ENCODE results near the gene TULP1.

Gene TULP1

DNA sequence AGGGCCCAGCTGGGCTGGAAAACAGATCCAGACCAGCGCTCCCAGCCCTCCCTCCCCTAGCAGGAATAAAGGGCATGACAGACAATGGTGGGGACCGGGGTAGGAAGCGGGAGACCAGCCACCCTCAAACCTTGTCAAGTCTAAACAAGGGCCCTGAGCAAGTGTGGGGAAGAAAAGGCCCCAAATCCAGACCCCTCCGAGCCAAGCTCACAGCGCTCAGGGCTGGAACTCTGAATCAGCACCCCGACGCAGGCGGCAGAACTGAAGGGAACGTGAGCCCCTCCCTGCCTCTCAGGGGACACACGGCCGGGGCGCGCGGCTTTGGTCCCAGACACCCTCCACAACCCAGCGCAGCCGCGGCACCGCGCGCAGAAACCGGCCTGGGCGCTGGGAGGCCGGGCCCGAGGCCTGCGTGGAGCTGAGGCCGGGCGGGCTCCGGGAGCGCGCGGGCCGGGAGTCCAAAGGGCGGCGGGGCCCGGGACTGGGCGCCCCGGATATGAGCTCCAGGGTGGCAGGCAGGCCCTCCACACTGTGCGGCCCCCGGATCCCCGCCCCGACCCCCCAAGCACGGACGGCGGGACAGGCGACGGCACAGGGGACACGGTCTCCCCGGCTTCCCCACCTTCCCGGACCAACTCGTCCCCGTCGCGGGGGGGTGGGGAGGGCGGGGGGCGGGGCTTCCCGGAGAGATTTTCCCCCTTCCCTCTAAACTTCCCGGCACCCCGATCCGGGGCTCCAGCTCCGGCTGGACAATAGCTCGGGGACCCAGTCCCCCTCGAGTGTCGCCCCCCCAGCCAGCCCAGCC lies 16.5 kb downstream of the TULP1 start:
- DNase-seq: no peak

DNA sequence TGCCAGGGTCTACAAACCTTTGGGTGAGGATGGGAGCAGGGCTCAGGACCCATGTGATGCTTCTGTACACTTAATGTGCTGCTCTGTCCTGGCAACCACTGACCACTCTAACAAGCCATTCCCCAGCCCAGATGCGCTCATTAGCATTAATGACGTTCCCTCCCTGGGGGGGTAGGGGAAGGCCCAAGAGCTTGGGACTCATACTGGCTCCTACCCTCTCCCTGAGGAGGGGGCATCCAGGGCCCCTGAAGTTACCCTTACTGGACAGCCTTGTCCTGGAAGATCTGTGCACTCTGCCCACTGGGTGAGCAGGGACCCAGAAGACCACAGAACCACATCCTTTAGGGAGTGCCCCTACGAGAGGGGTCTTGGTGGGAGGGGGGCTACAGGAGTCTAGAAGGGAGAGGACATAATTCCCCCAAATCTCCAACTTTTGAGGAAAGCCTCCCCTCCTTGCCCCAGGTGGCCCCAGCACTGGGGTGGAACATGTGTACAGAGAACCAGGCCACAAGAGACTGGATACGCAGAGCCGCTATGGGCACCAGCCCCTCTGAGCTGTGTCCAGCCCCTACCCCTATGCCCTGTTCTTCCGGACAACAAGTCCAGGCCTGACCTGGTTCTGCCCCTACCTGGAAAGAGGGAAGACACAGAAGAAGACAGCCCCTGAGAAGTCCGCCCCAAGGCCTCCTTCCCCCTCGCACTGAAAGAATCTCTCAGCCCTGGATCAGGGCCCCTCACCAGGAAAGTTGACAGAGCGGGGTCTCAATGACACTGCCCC lies 17.2 kb downstream of the TULP1 start:
- no peak for DNase-seq

DNA sequence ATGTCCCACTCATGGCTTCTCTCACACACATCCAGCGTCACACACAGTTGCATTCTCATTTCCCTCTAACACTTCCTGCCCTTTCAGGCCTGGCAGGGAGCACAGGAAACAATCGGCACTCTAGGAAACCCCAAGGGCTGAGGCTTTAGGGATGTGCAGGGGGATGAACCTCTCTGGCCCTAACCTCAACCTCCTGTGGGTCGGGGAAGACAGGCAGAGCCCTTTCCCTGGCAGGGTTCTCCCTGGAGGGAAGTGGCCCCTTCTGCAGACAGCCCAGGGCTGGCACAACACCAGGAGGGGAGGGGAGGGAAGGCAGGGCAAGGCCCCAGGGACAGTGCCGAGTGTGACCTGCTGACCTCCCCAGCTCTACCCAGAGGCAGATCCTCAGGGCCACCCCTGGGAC lies 18.5 kb downstream of the TULP1 start:
- DNase-seq: no peak

DNA sequence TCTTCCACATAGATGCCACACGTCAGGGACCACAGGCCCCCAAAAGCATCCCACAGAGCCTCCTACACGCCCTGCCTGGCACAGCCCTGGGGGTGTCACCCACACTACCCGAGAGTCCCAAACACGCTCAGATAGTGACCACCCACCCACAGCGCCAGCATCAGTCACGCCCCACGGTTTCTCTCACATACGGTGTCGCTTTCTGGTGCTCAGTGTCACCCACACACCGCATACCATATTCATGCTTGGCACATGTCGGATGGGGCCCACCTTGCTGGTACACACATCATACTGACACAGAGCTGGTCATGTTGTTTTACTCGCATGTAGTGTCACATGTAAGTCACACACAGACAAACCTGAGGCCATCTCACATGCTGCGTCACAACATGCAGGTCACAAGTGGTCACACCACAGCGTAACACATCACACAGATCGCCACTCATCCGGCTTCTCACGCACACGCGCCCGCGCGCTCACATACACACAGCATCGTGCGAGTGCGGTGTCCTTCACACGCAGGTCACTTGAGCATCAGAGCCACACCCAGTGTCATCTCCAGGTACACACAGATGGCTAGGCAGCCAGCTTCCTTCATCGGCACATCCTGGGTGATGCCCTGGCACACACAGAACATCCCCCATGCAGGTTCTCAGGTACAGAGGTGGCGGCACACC lies 19.3 kb downstream of the TULP1 start:
- no peak for DNase-seq

DNA sequence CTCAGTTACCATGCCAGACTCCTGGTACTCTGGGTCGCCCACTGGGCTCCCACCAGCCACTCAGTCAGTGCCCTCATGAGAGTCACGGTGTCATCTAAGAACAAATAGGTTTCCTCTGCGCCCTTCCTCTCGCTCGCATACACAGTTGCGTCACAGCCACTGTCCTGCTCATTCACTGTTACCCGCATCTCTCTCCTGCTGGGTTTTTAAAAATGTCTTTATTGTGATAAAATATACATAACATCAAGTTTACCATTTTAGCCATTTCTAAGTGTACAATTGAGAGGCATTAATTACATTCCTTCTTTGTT lies 19.8 kb downstream of the TULP1 start:
- DNase-seq: no peak

DNA sequence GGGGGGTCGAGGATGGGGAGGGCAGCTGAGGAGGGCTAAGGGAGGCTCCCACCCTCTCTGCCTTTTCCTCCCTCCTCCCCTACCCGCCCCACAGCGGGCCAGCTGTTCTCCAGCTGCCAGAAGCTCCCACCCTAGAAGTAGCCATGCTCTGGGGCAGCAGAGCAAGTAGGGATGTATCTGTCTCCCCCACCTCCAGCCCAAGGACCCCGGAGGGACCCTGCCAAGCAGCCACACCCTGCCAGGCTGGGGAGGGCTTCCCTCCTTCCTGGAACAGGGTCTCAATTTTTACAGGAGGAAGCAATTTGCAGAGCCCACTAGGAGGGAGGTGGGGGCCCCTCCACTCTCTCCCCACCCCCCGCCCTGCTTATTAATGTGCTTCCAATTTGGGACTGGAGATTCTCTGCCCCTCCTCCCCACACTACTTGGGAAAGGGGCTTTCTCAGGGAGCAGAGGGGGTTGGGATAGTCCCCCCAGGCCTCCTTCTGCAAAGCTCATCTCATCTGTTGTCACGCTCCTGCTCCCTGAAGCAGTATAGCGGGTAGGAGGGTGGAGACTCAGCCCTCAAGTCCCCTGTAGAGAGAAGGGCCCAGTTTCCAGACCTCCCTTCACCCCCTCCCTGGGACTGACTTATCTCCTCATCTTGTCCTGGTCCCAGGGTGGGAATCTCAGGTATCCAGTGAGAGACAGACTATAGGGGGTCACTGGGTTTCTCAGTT lies 20.3 kb downstream of the TULP1 start:
- DNase-seq: no peak

DNA sequence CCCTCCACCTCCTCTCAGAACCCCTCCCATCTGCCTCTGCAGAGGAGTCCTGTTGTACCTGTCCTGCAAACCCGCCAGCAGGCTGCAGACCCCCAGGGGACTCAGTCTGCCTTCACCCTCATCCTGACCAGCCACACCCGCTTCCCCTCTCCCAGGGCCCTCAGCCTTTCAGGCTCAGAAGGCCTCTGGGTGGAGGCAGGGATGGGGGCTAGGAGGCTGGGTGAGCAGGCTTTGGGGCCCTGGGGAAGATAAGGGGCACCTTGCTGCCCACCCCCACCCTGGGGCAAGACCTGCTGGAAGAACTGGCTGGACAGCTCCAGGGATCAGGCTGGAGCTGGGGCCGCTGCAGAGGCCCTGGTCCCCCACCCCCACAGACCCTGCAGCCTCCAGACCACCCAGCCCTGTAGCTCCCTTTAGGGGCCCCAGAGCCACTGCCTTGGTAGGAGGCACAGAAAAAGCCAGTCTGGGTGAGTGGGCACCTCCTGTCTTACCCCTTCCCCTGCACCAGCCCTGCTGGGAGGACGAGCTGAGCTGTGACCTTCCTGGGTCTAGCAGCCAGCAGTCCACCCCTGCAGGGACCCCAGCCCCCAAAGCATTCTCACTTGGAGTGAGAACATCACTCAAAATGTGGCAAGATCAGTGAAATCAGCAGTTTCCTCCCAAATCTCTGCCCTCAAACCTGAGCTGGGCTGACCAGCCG lies 21.0 kb downstream of the TULP1 start:
- no peak for DNase-seq

DNA sequence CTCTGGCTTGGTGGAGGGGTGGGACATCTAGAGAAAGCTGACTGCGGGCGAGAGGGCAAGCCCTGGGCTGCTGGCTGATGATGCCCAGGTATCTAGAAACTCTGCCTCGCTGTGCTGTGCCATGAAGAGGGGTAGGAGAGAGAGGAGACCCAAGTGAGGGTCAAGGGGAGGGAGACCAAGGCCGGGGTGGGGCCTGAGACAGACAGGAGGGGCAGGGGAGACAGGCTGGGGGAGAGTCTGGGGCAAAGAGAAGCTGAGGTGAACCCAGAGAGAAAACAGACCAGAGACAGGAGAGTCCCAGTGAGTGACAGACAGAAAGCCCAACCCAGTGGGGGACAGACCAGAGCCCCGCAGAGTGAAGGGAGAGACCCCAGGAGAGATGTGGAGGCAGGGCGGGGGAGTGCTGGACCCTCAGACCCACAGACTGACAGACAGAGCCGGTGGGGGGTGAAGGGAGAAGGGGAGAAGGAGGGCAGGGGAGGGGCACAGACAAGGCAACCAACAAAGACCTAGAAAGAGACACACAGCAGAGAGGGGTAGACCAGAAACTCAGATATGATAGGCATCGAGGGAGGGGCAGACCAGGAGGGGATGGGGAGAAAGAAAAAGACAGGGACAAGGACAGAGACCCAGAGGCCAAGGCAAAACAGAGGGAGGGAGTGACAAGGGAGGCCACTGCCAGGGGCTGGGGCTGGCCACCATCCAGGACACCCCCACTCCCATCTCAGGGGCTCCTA lies 21.7 kb downstream of the TULP1 start:
- no peak for DNase-seq

DNA sequence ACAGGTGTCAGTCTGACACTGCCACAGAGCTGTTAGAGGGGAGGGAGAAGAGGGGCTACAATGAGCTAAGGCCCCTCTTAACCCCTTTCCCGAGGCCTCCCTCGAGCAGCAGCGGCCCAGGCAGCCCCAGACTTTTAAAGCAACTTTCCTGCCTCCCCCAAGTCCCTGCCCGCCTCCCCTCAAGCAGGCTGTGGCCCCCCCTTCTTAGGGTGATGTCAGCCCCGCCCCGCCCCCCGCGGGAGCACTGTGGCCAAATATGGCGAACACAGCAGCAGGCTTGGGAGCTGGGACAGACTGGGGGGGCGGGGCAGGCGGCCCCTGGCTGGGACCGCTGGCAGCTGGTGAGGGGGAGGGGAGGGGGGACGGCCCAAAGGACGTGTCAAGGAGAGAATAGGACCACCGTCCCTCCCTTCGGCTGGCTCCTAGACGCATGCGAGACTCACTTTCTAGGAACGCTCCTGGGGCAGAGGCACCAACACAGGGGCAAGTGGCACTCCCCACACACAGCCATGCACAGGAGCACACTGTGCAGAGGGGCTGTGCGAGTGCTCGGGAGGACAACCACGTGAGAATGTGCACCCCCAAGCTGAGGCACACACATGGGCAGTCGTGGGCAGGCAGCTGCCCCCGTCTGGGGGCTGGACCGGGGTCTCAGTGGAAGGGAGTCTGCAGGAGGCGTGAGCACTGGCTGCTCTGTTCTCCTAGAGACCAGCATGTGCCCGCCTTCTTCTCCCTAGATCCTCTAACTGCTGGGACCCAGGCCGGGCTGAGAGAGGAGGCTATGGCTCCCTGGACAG lies 22.5 kb downstream of the TULP1 start:
- DNase-seq: no peak

DNA sequence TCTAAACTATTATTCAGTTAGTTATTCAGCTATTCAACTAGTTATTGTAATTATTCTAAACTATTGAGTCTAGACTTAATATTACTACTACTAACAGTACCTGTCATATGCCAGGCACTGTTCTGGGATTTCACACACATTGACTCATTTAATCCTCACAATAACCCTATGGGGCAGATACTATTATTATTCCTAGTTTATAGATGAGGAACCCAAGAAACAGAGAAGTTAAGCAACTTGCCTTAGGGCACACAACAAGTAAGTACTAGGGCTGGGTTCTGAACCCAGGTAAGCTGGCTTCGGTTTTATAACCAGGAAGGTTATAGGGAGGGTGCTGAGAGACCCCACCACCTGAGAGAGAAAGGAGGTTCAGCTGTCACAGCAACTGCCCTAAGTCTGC lies 23.6 kb downstream of the TULP1 start:
- no peak for DNase-seq

DNA sequence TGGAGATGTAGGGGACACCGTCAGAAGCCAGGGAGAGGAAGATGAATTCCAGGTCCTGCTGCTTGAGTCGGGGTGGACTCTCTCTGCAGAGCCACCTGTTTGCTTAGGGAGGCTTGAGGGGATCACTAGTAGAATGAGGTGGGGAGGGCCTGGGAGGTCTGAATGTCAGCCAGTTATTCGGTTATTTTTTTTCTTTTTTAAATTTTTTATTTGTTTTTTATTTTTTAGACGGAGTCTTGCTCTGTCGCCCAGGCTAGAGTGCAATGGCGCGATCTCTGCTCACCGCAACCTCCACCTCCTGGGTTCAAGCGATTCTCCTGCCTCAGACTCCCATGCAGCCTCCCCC lies 24.2 kb downstream of the TULP1 start:
- no peak for DNase-seq

DNA sequence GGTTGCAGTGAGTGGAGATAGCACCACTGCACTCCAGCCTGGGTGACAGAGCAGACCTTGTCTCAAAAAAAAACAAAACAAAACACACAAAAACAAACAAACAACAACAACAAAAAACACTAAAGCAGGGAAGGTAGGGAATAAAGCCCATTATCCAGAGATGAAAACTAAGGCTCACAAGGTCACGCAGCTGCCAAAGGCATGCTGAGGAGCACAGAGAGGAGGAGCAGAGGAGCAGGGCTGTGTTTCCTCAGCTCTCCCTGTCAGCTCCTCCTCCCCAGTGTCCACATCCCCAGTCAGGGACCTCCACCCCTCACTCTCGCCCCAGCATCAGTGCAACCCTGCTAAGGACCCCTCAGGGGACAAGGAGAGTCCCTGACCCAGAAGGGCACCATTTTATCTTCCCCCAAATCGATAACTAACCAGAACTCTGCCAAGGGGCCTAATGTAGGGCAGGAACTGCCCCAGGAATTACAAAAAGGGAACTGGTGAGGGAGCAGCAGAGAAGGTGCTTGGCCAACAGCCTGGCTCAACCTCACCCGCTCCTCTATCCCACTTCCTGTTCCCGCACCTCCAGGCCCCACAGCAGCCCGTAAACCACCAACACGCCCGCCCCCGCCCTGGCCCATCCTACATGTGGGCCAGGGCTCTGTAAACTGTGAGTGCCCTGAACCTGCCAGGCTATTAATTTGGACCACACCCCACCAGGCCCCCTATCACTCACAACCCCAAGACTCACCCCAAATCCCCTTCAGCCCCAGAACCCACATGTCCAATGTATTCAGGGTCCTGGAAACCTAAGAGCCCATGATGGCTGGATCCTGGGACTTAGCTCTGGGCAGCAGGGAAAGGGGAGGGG lies 24.8 kb downstream of the TULP1 start:
- DNase-seq: no peak

DNA sequence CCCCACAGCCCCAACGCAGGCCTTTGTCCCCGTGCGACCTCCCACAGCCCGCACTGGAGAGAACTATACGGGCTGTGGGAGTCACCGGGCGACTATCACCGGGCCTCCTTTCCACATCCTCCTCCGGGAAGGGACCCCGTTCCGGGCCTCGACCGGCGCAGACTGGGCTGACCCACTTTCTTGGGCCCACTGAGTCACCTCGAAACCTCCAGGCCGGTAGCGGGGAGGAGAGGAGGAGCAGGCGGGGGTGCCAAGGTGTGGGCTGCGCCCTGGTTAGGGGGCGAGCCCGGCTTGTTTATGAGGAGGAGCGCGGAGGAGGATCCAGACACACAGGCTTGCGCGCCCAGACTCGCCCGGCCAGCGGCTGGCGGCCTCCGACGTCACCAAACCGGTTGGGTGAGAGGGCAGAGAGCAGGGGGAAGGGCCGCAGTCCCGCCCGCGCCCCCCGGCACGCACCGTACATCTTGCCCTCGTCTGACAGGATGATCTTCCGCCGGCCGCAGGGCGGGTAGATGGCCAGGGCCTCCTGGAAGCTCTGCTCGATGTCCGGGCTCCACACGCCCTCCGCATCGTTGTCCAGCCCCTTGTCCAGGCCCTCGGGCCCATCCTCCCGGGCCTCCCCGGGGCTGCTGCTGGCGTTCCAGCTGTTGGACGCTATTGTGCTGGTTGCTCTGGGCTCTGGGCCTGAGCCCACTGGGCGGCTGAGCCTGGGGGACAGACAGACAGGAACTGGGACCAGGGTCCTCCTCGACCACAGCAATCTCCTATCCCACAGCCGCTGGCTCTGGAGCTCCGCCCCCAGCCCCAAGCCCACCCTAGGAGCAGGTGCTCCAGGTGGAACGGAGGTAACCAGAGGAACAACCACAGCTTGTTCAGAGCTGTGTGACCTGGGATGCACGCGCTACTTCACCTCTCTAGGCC lies 26.4 kb downstream of the TULP1 start:
- DNase-seq: no peak

DNA sequence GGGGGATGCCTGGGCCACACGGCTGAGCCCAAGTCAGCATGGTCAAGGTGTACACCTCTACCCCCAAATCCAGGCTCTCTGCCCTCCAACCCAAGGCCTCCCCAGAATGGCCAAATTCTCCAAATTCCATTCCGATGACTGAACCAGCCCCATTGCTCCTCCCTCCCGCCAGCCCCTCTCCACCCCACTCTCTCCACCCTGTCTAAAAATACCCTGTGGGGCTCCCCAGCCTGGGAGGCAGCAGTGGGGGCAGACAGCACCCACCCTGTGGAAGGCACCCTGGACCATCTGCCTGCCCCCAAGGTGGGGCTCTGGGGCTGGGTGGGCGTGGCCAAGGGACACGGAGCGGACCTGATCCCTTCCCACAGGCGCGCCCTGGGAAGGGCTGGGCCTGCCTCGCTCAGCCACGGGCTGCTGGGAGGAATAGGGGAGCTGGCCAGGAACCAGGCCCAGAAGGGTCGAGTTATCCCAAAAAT lies 27.3 kb downstream of the TULP1 start:
- no peak for DNase-seq

DNA sequence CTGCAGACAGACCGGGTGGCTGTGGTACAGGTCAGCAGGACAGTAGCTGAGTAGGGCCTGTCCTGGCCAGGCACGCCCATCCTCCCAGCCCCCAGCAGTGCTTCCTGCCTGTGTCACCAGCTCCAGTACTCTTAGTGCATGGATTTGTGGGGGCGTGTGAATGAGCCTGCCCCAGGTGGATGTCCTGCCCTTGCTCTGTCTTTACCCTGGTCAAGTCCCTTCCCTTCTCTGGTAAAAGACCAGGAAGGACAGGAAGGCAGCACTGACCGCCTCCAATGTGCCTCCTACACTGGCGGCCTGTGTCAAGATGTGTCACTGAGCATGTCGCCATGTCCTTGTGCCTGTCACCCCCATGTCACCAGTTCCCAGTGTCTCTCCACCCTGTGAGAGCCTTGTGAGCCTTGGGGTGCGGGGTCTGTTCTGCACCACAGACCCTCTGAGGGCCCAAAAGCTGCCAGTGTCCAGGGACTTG lies 27.7 kb downstream of the TULP1 start:
- no peak for DNase-seq

DNA sequence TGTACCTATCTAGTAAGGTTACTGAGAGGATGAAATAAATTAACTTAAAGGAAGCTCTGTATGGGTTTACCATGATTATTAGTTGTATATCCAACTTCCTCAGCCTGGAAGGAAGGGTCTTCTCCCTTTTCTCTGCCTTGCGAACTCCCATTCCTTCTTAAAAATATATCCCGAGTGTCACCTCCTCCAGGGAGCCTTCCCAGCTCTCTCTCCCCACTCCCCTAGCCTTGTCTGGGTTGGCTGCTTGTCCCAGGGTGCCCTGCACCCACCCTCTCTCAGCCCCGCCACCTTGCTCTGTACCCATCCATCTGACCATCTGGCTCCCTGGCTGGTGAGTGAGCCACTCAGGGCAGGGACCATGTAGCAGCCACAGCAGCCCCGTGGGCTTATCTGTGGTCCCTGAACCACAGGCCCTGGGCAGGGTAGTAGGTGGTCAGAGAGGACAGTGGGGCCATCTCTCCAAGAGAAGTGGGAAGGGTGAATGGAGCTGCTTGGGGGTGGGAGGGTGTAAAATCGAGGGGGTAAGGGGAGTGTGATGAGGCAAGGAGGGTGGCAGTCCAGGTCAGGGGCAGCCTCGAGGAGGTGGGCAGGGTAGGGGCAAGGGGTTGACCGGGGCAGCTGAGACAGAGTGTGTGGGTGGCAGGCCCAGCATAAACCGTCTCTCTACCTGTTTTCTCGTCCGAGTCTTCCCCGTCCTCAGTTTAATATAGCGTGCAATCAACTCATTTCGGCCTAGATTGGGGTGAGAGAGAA lies 28.6 kb downstream of the TULP1 start:
- DNase-seq: no peak

DNA sequence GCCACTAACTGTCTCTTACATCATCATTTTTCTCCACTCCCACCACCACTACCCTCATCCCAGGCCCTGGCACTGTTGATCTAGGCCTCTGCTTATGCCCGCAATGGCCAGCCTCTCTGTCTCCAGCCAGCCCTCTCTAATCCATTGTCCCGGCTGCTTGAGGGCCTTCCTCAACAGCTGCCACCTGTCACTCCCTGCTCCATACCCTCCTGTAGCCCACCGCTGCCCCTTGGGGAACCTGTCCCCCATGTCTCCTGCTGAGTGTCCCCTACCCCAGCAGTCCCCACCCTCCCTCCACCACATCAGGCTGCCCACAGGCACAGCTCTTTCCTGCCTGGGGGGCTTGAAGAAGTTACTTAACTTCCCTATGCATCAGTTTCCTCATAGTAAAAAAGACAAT lies 29.2 kb downstream of the TULP1 start:
- DNase-seq: no peak

DNA sequence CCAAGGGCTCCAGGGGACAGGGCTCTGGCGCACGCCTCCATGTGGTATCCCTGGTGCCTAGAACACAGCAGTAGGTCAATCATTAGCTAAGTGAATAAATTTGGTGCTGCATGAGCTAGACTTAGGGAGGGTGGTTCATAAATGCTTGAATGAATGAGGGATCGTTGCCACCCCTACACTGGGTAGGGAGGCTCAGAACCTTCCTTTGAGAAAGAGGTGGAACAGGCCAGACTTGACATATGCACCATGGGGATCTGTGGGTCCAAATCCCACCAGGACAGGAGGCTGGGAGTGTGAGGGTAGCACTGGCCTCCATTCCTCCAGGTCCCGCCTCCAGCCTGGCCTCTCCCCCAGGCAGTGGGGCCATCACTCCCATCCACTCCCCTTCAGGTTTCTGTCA lies 29.6 kb downstream of the TULP1 start:
- DNase-seq: no peak
